ENCODE measurements around the gene TAMM41.
"Not testable (repeated sequence)": the region's sequence is repeated elsewhere in the genome, so short reads cannot be mapped to it uniquely, and the experiment has no call there.

- TF ChIP-seq POLR2AphosphoS5, CTCF, POLR2A (IDR thresholded peaks at IDR 0.05): not testable (repeated sequence)
These were observed 15.9 kb upstream of the TAMM41 start for GRCh38 chr3:11862584-11862983.

Measured in transverse colon (tissue), 4 donors.